Measurements from ENCODE around the gene NT5M. TPM values are rescaled to one million over a fixed set of nuclear protein-coding genes. Genes with fewer than 3 reads are reported as not detected.
"Not testable (repeated sequence)": the region's sequence is repeated elsewhere in the genome, so short reads cannot be mapped to it uniquely, and the experiment has no call there.

Gene NT5M
- total RNA-seq, 1 donor from 2014 or later: 4.2 TPM

DNA sequence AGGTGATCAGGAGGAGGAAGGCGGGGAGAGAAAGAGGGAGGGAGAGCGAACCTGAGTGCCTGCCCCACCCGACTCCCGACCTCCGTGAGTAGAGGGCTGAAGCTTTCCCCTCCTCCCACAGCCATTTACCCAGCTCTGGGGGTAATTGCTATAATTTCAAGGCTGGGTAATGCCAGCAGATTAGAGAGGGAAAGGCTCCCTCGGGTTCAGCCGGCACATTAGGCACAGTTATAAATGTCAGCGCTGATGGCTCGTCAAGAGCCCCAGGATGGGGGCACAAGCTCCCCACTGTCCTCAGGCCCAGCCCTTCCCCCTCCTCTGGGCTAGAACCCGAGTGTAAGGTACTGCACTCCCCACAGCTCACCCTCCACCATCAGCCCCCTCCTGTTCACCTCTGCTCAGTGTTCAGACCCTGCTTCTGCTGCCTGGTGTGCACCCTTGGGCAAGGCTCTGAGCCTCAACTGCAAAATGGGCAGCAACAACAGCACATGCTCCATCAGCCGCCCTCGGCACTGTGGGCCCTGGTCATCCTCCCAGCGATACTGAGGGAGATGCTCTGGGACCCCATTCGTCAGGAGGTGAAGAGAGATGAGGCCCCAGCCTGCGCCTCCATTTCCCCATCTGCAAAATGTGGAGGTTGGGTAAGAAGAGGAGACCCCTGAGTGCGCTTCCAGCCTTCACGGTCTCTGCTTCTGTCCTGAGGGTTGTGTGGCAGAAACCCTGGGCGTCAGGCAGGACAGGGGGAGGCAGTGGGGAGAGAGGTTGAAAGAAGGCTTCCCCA, 77.2 kb downstream of the NT5M start:
- H3K27ac ChIP-seq (ENCODE audit: low read depth, low read length): no peak overlapping the region
- H3K36me3 ChIP-seq (ENCODE audit: control insufficient read depth in 3 of 3, insufficient read depth in 3 of 3, low read length in 3 of 3): no peaks in the 10 kb centered on the region
- H3K27me3 ChIP-seq (ENCODE audit: control insufficient read depth in 3 of 3, insufficient read depth in 3 of 3, low read length in 3 of 3): peaks cover 0 to 16% (median 14%) of the 10 kb centered on the region in 3 donors
- H3K4me1 ChIP-seq (ENCODE audit: control insufficient read depth in 3 of 3, insufficient read depth in 3 of 3, low read length in 3 of 3): peaks cover 0 to under 1% (median 0%) of the 10 kb centered on the region in 3 donors
- H3K9me3 ChIP-seq (ENCODE audit: control insufficient read depth in 3 of 3, low read length in 3 of 3): no peaks in the 10 kb centered on the region
- H3K9ac ChIP-seq (ENCODE audit: low read depth in 1 of 3, low read length in 3 of 3): no peak overlapping the region
- no peak overlapping the region for H3K4me3 ChIP-seq (ENCODE audit: low read length in 3 of 3)

DNA sequence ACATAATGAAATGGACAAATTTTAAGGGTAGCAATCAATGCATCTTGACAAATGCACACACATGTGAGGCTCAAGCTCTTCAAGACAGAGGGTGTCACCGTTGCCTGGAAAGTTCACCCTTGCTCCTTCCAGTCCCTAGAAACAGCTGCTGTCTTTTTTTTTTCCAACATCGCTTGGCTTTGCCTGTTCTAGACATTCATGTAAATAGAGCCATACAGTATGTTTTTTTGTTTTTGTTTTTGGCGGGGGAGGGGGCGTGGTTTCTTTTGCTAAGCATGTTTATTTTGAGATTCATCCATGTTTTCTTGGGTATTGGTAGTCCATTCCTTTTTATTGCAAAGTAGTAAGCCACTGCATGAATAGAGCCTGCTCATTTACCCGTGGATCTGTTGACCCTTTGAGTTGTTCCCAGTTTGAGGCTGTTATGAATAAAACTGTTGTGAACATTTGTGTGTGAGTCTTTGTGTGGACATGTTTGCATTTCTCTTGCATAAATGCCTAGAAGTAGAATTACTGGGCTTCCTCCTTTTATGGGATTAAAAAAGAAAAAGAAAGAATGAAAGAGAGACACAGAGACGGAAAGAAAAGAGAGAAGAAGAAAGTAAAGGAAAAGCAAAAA, 78.4 kb downstream of the NT5M start:
- no peak overlapping the region for H3K9ac ChIP-seq (ENCODE audit: low read depth in 1 of 3, low read length in 3 of 3)
- H3K4me1 ChIP-seq (ENCODE audit: control insufficient read depth in 3 of 3, insufficient read depth in 3 of 3, low read length in 3 of 3): peaks cover 2 to 5% (median 2%) of the 10 kb centered on the region in 3 donors
- H3K27me3 ChIP-seq (ENCODE audit: control insufficient read depth in 3 of 3, insufficient read depth in 3 of 3, low read length in 3 of 3): peaks cover 0 to 24% (median 14%) of the 10 kb centered on the region in 3 donors
- H3K9me3 ChIP-seq (ENCODE audit: control insufficient read depth in 3 of 3, low read length in 3 of 3): no peaks in the 10 kb centered on the region
- no peak overlapping the region for H3K4me3 ChIP-seq (ENCODE audit: low read length in 3 of 3)
- H3K27ac ChIP-seq (ENCODE audit: low read depth, low read length): no peak overlapping the region
- no peaks in the 10 kb centered on the region for H3K36me3 ChIP-seq (ENCODE audit: control insufficient read depth in 3 of 3, insufficient read depth in 3 of 3, low read length in 3 of 3)

- Histone ChIP-seq H3K27ac (ENCODE audit: low read depth, low read length) (no peak overlapping the region), H3K36me3 (ENCODE audit: control insufficient read depth in 3 of 3, insufficient read depth in 3 of 3, low read length in 3 of 3) (no peaks in the 10 kb centered on the region), H3K9ac (ENCODE audit: low read depth in 1 of 3, low read length in 3 of 3) (no peak overlapping the region), H3K4me1 (ENCODE audit: control insufficient read depth in 3 of 3, insufficient read depth in 3 of 3, low read length in 3 of 3) (peaks cover 2 to 5% (median 4%) of the 10 kb centered on the region in 3 donors), H3K27me3 (ENCODE audit: control insufficient read depth in 3 of 3, insufficient read depth in 3 of 3, low read length in 3 of 3) (peaks cover 0 to 25% (median 14%) of the 10 kb centered on the region in 3 donors), H3K9me3 (ENCODE audit: control insufficient read depth in 3 of 3, low read length in 3 of 3) (no peaks in the 10 kb centered on the region), H3K4me3 (ENCODE audit: low read length in 3 of 3) (no peak overlapping the region)
Observed at GRCh38 chr17:17382065-17382459, 78.9 kb downstream of the NT5M start.

DNA sequence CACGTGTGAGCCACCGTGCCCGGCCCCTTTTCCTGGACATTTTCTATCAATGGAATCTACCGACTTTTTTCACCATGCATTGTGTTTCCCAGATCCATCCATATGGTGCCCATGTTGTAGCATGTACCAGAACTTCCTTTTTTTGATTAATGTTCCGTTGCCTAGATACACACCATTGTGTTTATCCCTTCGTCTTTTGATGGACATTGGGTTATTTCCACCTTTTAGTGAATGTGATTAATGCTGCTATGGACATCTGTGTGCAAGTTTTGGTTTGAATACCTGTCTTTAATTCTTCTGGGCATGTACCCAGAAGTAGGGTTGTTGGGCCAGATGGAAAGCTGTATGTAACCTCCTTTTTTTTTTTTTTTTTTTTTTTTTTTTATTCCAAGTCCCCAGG, 79.8 kb downstream of the NT5M start:
- no peaks in the 10 kb centered on the region for H3K36me3 ChIP-seq (ENCODE audit: control insufficient read depth in 3 of 3, insufficient read depth in 3 of 3, low read length in 3 of 3)
- no peak overlapping the region for H3K27ac ChIP-seq (ENCODE audit: low read depth, low read length)
- H3K27me3 ChIP-seq (ENCODE audit: control insufficient read depth in 3 of 3, insufficient read depth in 3 of 3, low read length in 3 of 3): peaks cover 0 to 25% (median 14%) of the 10 kb centered on the region in 3 donors
- no peaks in the 10 kb centered on the region for H3K9me3 ChIP-seq (ENCODE audit: control insufficient read depth in 3 of 3, low read length in 3 of 3)
- H3K9ac ChIP-seq (ENCODE audit: low read depth in 1 of 3, low read length in 3 of 3): no peak overlapping the region
- H3K4me1 ChIP-seq (ENCODE audit: control insufficient read depth in 3 of 3, insufficient read depth in 3 of 3, low read length in 3 of 3): peaks cover 6 to 8% (median 6%) of the 10 kb centered on the region in 3 donors
- H3K4me3 ChIP-seq (ENCODE audit: low read length in 3 of 3): no peak overlapping the region

DNA sequence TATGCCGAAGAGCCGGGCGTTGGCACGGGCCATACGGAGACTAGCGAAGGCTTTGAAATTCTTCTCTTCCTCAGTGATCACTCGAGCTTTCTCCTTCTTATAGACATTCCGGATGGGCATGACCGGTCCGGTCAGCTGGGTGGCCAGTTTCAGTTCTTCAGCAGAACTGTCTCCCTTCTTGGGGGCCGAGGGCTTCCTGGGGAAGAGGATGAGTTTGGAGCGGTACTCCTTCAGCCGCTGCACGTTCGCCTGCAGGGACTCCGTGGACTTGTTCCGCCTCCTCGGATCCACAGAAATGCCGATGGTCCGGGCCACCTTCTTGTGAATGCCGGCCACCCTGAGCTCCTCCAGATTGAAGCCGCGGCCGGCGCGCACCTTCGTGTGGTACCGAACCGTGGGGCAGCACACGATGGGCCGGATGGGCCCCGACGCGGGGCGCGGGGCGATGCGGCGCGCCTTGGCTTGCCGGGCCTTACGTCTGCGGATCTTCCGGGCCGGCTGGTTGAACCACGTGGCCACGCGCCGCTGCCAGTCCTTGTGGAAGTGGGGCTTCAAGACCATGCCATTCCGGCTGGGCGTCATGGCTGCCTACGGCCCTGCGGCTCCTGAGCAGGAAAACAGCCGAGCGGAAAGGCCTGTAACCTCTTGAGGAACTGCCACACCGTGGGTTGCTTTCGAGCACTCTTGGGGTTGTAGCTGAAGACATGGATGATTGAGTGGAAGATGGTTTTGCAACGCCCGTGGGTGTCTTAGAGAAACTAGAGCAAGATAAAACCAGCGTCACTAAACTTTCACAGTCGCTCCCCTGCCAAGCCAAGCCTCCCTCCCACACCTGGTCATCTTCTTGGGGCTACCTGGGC, 80.5 kb downstream of the NT5M start:
- not testable (repeated sequence) for H3K9me3 ChIP-seq (ENCODE audit: control insufficient read depth in 3 of 3, low read length in 3 of 3); H3K4me1 ChIP-seq (ENCODE audit: control insufficient read depth in 3 of 3, insufficient read depth in 3 of 3, low read length in 3 of 3); H3K9ac ChIP-seq (ENCODE audit: low read depth in 1 of 3, low read length in 3 of 3); H3K27ac ChIP-seq (ENCODE audit: low read depth, low read length); H3K36me3 ChIP-seq (ENCODE audit: control insufficient read depth in 3 of 3, insufficient read depth in 3 of 3, low read length in 3 of 3); H3K4me3 ChIP-seq (ENCODE audit: low read length in 3 of 3)
- H3K27me3 ChIP-seq (ENCODE audit: control insufficient read depth in 3 of 3, insufficient read depth in 3 of 3, low read length in 3 of 3): peaks cover 0 to 25% (median 14%) of the 10 kb centered on the region in 3 donors

DNA sequence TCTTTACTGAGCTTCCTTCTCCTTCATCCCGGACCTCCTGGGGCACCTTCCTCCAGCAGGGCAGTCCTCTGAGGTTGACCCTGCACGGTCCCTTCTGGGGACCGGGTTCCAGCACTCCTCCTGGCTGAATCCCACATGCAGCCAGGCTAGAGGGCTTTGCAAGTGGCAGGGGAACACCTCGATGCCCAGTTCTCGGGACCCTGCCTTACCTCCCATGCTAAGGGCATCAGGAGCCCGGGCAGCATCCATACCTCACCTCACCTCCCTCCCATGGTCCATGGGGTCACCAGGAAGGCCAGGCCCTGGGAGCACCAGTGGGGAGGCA, 81.1 kb downstream of the NT5M start:
- H3K9ac ChIP-seq (ENCODE audit: low read depth in 1 of 3, low read length in 3 of 3): no peak overlapping the region
- no peak overlapping the region for H3K4me3 ChIP-seq (ENCODE audit: low read length in 3 of 3)
- peaks cover 0 to 31% (median 14%) of the 10 kb centered on the region in 3 donors for H3K27me3 ChIP-seq (ENCODE audit: control insufficient read depth in 3 of 3, insufficient read depth in 3 of 3, low read length in 3 of 3)
- peaks cover 8 to 12% (median 10%) of the 10 kb centered on the region in 3 donors for H3K4me1 ChIP-seq (ENCODE audit: control insufficient read depth in 3 of 3, insufficient read depth in 3 of 3, low read length in 3 of 3)
- H3K36me3 ChIP-seq (ENCODE audit: control insufficient read depth in 3 of 3, insufficient read depth in 3 of 3, low read length in 3 of 3): no peaks in the 10 kb centered on the region
- no peak overlapping the region for H3K27ac ChIP-seq (ENCODE audit: low read depth, low read length)
- no peaks in the 10 kb centered on the region for H3K9me3 ChIP-seq (ENCODE audit: control insufficient read depth in 3 of 3, low read length in 3 of 3)

GRCh38 chr17:17384961-17385360, 81.8 kb downstream of the NT5M start:
- H3K9me3 ChIP-seq (ENCODE audit: control insufficient read depth in 3 of 3, low read length in 3 of 3): no peaks in the 10 kb centered on the region
- no peak overlapping the region for H3K27ac ChIP-seq (ENCODE audit: low read depth, low read length)
- H3K36me3 ChIP-seq (ENCODE audit: control insufficient read depth in 3 of 3, insufficient read depth in 3 of 3, low read length in 3 of 3): no peaks in the 10 kb centered on the region
- no peak overlapping the region for H3K9ac ChIP-seq (ENCODE audit: low read depth in 1 of 3, low read length in 3 of 3)
- peaks cover 8 to 12% (median 10%) of the 10 kb centered on the region in 3 donors for H3K4me1 ChIP-seq (ENCODE audit: control insufficient read depth in 3 of 3, insufficient read depth in 3 of 3, low read length in 3 of 3)
- H3K27me3 ChIP-seq (ENCODE audit: control insufficient read depth in 3 of 3, insufficient read depth in 3 of 3, low read length in 3 of 3): peaks cover 0 to 34% (median 11%) of the 10 kb centered on the region in 3 donors
- H3K4me3 ChIP-seq (ENCODE audit: low read length in 3 of 3): no peak overlapping the region

DNA sequence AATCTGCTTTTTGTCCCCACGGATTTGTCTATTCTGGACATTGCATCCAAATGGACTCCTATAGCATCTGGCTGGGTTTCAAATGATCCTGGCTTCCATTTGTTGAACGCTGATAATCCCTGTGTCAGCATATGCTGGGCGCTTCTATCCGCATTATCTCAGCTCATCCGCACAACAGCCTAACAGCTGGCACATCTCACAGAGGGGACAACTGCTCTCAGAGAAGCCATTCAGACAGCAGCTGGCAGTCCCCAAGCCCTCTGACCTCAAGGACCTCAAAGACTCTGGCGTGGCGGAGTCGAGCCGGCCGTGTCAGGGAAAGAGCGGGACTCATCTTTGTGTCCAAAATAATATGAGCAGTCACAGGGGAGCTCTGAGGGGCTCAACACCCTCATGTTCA, 82.3 kb downstream of the NT5M start:
- Histone ChIP-seq H3K9ac (ENCODE audit: low read depth in 1 of 3, low read length in 3 of 3) (peak overlapping the region in 1 of 3 donors; percentile 16), H3K27me3 (ENCODE audit: control insufficient read depth in 3 of 3, insufficient read depth in 3 of 3, low read length in 3 of 3) (peaks cover 0 to 29% (median 6%) of the 10 kb centered on the region in 3 donors), H3K36me3 (ENCODE audit: control insufficient read depth in 3 of 3, insufficient read depth in 3 of 3, low read length in 3 of 3) (no peaks in the 10 kb centered on the region), H3K27ac (ENCODE audit: low read depth, low read length) (no peak overlapping the region), H3K4me3 (ENCODE audit: low read length in 3 of 3) (no peak overlapping the region), H3K9me3 (ENCODE audit: control insufficient read depth in 3 of 3, low read length in 3 of 3) (no peaks in the 10 kb centered on the region), H3K4me1 (ENCODE audit: control insufficient read depth in 3 of 3, insufficient read depth in 3 of 3, low read length in 3 of 3) (peaks cover 8 to 12% (median 10%) of the 10 kb centered on the region in 3 donors)

DNA sequence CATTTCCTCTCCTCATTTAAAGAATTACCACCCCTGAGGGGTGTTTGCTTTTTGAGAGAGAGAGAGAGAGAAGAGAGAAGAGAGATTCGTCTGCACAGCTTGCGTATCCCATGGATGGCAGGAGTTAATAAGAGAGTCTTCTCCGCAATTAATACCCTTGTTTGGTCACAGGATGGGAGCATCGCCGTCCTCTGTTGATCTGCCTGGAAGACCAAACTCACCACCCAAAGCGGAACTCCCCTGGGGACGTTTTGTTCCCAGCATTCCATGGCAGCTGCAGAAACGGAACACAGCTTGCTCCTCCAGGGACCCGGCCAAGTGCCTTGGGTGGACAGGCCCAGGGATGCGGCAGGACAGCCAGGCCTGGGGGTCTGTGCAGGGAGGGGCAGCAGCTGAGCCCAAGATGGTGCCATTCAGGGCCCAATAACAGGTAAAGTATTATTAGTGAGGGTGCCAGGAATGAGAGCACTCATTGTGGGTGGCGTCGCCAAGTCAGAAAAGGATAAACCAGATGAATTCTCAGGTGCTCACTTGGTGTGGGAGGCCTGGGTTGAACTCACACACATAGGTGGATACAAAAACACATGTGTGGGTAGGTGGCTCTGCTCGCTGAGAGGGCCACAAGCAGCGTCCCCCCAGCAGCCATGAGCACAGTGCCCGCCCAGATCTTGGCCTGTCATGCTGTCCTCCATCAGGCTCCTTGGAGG, 83.1 kb downstream of the NT5M start:
- Histone ChIP-seq H3K27ac (ENCODE audit: low read depth, low read length) (no peak overlapping the region), H3K9me3 (ENCODE audit: control insufficient read depth in 3 of 3, low read length in 3 of 3) (no peaks in the 10 kb centered on the region), H3K36me3 (ENCODE audit: control insufficient read depth in 3 of 3, insufficient read depth in 3 of 3, low read length in 3 of 3) (no peaks in the 10 kb centered on the region), H3K4me1 (ENCODE audit: control insufficient read depth in 3 of 3, insufficient read depth in 3 of 3, low read length in 3 of 3) (peaks cover 8 to 12% (median 10%) of the 10 kb centered on the region in 3 donors), H3K9ac (ENCODE audit: low read depth in 1 of 3, low read length in 3 of 3) (peak overlapping the region in 1 of 3 donors; percentile 16), H3K4me3 (ENCODE audit: low read length in 3 of 3) (no peak overlapping the region), H3K27me3 (ENCODE audit: control insufficient read depth in 3 of 3, insufficient read depth in 3 of 3, low read length in 3 of 3) (peaks cover 0 to 23% (median 0%) of the 10 kb centered on the region in 3 donors)
